Activated CD4-positive, alpha-beta T cell treated with anti-CD3 and anti-CD28 coated beads, Interleukin-2, amount 50 U/mL, for 48 hours (primary cell): ENCODE results near the gene C1orf87.

ENCODE experiments used
- DNase-seq, 2 experiments: peaks; one replicate each; pipeline ENCODE4 v3.0.0-alpha.2; 2020

C1orf87 gene

GRCh38 chr1:60073605-60074278 lies at the start of gene C1orf87:
Gene C1orf87 (minus strand): TSS chr1:60073770. CDS start chr1:60072643, 1,127 bp downstream.
- no peak for DNase-seq

- no peak for DNase-seq
Observed at GRCh38 chr1:60118085-60118484, 44.5 kb upstream of the C1orf87 start.

- no peak for DNase-seq
Observed at GRCh38 chr1:60114745-60115318, 41.3 kb upstream of the C1orf87 start.

GRCh38 chr1:60113596-60113995 lies 40.0 kb upstream of the C1orf87 start:
- no peak for DNase-seq

GRCh38 chr1:60113028-60113427 lies 39.5 kb upstream of the C1orf87 start:
- DNase-seq, result no peak

- DNase-seq, result no peak
Observed at GRCh38 chr1:60111716-60112115, 38.1 kb upstream of the C1orf87 start.

GRCh38 chr1:60111118-60111517 lies 37.5 kb upstream of the C1orf87 start:
- no peak for DNase-seq

GRCh38 chr1:60108196-60108595 lies 34.6 kb upstream of the C1orf87 start:
- no peak for DNase-seq

- DNase-seq, result no peak
Observed at GRCh38 chr1:60103186-60103585, 29.6 kb upstream of the C1orf87 start.

- no peak for DNase-seq
Observed at GRCh38 chr1:60102267-60103061, 28.9 kb upstream of the C1orf87 start.

GRCh38 chr1:60101516-60101915 lies 27.9 kb upstream of the C1orf87 start:
- no peak for DNase-seq

- DNase-seq, result no peak
Observed at GRCh38 chr1:60091195-60091715, 17.7 kb upstream of the C1orf87 start.

- no peak for DNase-seq
Observed at GRCh38 chr1:60090655-60091054, 17.1 kb upstream of the C1orf87 start.

- no peak for DNase-seq
Observed at GRCh38 chr1:60088620-60089155, 15.1 kb upstream of the C1orf87 start.

GRCh38 chr1:60087681-60088080 lies 14.1 kb upstream of the C1orf87 start:
- no peak for DNase-seq

GRCh38 chr1:60078182-60078581 lies 4.6 kb upstream of the C1orf87 start:
- no peak for DNase-seq

- no peak for DNase-seq
Observed at GRCh38 chr1:60071296-60071695, 2.3 kb downstream of the C1orf87 start.

GRCh38 chr1:60069691-60070090 lies 3.9 kb downstream of the C1orf87 start:
- no peak for DNase-seq

- no peak for DNase-seq
Observed at GRCh38 chr1:60068393-60069045, 5.1 kb downstream of the C1orf87 start.

GRCh38 chr1:60066001-60066400 lies 7.6 kb downstream of the C1orf87 start:
- DNase-seq, result no peak

- DNase-seq, result no peak
Observed at GRCh38 chr1:60065199-60065598, 8.4 kb downstream of the C1orf87 start.

GRCh38 chr1:60063561-60063960 lies 10.0 kb downstream of the C1orf87 start:
- no peak for DNase-seq

GRCh38 chr1:60059468-60059867 lies 14.1 kb downstream of the C1orf87 start:
- no peak for DNase-seq
